GM23338 (cell line): Measurements from ENCODE around the gene DPYD. TPM values are rescaled to one million over a fixed set of nuclear protein-coding genes. Genes with fewer than 3 reads are reported as not detected.
A peak's percentile ranks its signal among the peaks of the same experiment; 100 is the strongest.

Experiments used
- ATAC-seq: fragments of 200-7000 bp; cut with Tn5 transposase; 3 replicates; pipeline ENCODE4 v1.9.1; 2020
- DNase-seq: peaks from one replicate; pipeline ENCODE4 v3.0.0-alpha.2; 2015; ENCODE audit warnings: low spot score
- H2AFZ ChIP-seq: fragments of 200-600 bp; sonication (generic); 2 replicates; pipeline ENCODE4 v1.8.0; 2016; ENCODE audit warnings: antibody characterized with exemption, mild to moderate bottlenecking, moderate library complexity
- H3F3A ChIP-seq: fragments of 200-600 bp; sonication (generic); replicated peaks from 2 replicates; pipeline ENCODE4 v1.8.0; 2017; ENCODE audit warnings: antibody characterized with exemption, mixed run types, low read depth
- H3K27ac ChIP-seq: fragments of 200-600 bp; sonication (generic); 2 replicates; pipeline ENCODE4 v1.6.1; 2016; ENCODE audit warnings: low read depth
- H3K27me3 ChIP-seq: fragments of 200-600 bp; sonication (generic); 2 replicates; pipeline ENCODE4 v1.8.0; 2016; ENCODE audit warnings: mild to moderate bottlenecking, mixed run types, moderate library complexity; ENCODE audit not compliant: insufficient read depth
- H3K36me3 ChIP-seq: fragments of 200-600 bp; sonication (generic); 2 replicates; pipeline ENCODE4 v1.8.0; 2016; ENCODE audit warnings: mild to moderate bottlenecking; ENCODE audit not compliant: insufficient read depth
- H3K4me1 ChIP-seq: fragments of 200-600 bp; sonication (generic); 2 replicates; pipeline ENCODE4 v1.8.0; 2016; ENCODE audit warnings: mild to moderate bottlenecking, moderate library complexity; ENCODE audit not compliant: insufficient read depth
- H3K4me2 ChIP-seq: fragments of 200-600 bp; sonication (generic); 2 replicates; pipeline ENCODE4 v1.7.1; 2017; ENCODE audit warnings: mixed run types
- H3K4me3 ChIP-seq: fragments of 200-600 bp; sonication (generic); 2 replicates; pipeline ENCODE4 v1.6.1; 2016; ENCODE audit warnings: mixed run types
- H3K79me2 ChIP-seq: fragments of 200-600 bp; sonication (generic); replicated peaks from 2 replicates; pipeline ENCODE4 v1.8.0; 2017; ENCODE audit warnings: mild to moderate bottlenecking; ENCODE audit not compliant: insufficient read depth
- H3K9me2 ChIP-seq: fragments of 200-600 bp; sonication (generic); 2 replicates; pipeline ENCODE4 v1.8.0; 2017; ENCODE audit not compliant: insufficient read depth
- H4K20me1 ChIP-seq: fragments of 200-600 bp; sonication (generic); replicated peaks from 2 replicates; pipeline ENCODE4 v1.8.0; 2017; ENCODE audit warnings: mild to moderate bottlenecking; ENCODE audit not compliant: insufficient read depth
- H3K27ac Mint-ChIP-seq: 2 replicates; pipeline ENCODE4 v1.8.0; 2020; ENCODE audit warnings: inconsistent platforms, mild to moderate bottlenecking, moderate library complexity, mixed read lengths
- H3K27me3 Mint-ChIP-seq: 3 replicates; pipeline ENCODE4 v1.8.0; 2022; ENCODE audit warnings: low read depth, mild to moderate bottlenecking, moderate library complexity, mixed read lengths, inconsistent platforms; ENCODE audit not compliant: insufficient read depth, poor library complexity
- H3K36me3 Mint-ChIP-seq: 3 replicates; pipeline ENCODE4 v1.8.0; 2021; ENCODE audit warnings: low read depth, mild to moderate bottlenecking, inconsistent platforms, moderate library complexity, mixed read lengths
- H3K4me1 Mint-ChIP-seq: 3 replicates; pipeline ENCODE4 v1.8.0; 2020; ENCODE audit warnings: mild to moderate bottlenecking, inconsistent platforms, mixed read lengths
- H3K4me3 Mint-ChIP-seq: 3 replicates; pipeline ENCODE4 v1.8.0; 2021; ENCODE audit warnings: moderate library complexity, mild to moderate bottlenecking, inconsistent platforms, mixed read lengths
- H3K9me3 Mint-ChIP-seq: 3 replicates; pipeline ENCODE4 v1.8.0; 2020; ENCODE audit warnings: moderate library complexity, mild to moderate bottlenecking, inconsistent platforms, mixed read lengths
- CREB1 ChIP-seq: fragments of 250-450 bp; sonication (Bioruptor Pico); IDR thresholded peaks from 2 replicates; pipeline ENCODE4 v1.5.0; 2020; ENCODE audit warnings: low read depth, mild to moderate bottlenecking, moderate library complexity
- EZH2 ChIP-seq: fragments of 200-600 bp; sonication (generic); IDR thresholded peaks from one replicate; pipeline ENCODE4 v1.8.0; 2017; ENCODE audit warnings: antibody characterized with exemption, mild to moderate bottlenecking, low read depth; ENCODE audit not compliant: unreplicated experiment
- EZH2phosphoT487 ChIP-seq: fragments of 200-600 bp; sonication (generic); IDR thresholded peaks from one replicate; pipeline ENCODE4 v1.8.1; 2018; ENCODE audit warnings: antibody characterized with exemption; ENCODE audit not compliant: unreplicated experiment
- JUNB ChIP-seq: IDR thresholded peaks from one replicate; pipeline ENCODE4 v1.6.1; 2016; ENCODE audit warnings: antibody characterized with exemption; ENCODE audit not compliant: unreplicated experiment
- POLR2AphosphoS5 ChIP-seq: IDR thresholded peaks from 2 replicates; pipeline ENCODE4 v1.6.1; 2016; ENCODE audit warnings: antibody characterized with exemption, low read depth
- REST ChIP-seq: IDR thresholded peaks from one replicate; pipeline ENCODE4 v1.6.1; 2018; ENCODE audit warnings: antibody characterized with exemption; ENCODE audit not compliant: unreplicated experiment
- STAT1 ChIP-seq: IDR thresholded peaks from one replicate; pipeline ENCODE4 v1.6.1; 2016; ENCODE audit warnings: antibody characterized with exemption; ENCODE audit not compliant: unreplicated experiment
- ZNF331 ChIP-seq: fragments of 250-450 bp; sonication (Bioruptor Pico); IDR thresholded peaks from 2 replicates; pipeline ENCODE4 v1.5.0; 2020; ENCODE audit warnings: low read depth, mild to moderate bottlenecking, moderate library complexity
- polyA plus RNA-seq: library from polyadenylated mRNA; unstranded; fragments of >200 nt; fragmentation: Nextera tagmentation; extraction: Ambion mirVana; gene quantifications from 2 replicates; pipeline ENCODE4 v1.2.1, GENCODE V29; 2016
- total RNA-seq: library from RNA; depleted of rRNA; stranded (reverse); fragments of >200 nt; shearing (Covaris generic); gene quantifications from 2 replicates; pipeline ENCODE4 v1.2.3, GENCODE V29; 2014
- TF ChIP-seq, protein P1 (sequence below), 2 experiments: fragments of 200-600 bp in 1 of 2; sonication (generic) in 1 of 2; conservative IDR thresholded peaks; 2 replicates each; pipeline versions ENCODE4 v1.5.1 to v1.6.1; 2016 to 2017; ENCODE audit warnings: antibody characterized with exemption in 2 of 2, low read depth in 2 of 2, mild to moderate bottlenecking in 2 of 2, moderate library complexity in 1 of 2

Gene DPYD
- total and polyA plus RNA-seq, 2 experiments from 2014 or later = 0.50 to 1.6 TPM

DNA sequence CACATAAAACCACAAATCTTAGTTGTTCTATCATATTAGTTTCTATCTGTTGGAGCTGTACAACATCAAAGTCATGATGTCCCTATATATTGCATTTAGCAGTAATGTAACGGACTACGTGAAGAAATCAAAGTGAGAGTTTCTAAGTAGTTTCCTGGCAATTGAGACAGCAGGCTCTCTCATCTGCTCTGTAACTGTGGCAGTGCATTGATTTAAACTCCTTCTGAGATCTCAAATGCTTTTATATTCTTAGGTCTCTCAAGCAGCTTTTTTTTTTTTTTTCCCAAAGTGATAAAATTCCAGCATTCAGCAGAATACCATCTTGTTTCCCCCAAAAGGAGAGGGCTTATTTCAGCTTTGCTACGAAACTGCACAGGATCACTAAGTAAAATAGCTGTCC is 719.2 kb downstream of the DPYD start:
- H3K9me3 Mint-ChIP-seq = no peaks in the 10 kb centered on the region
- Histone ChIP-seq H3K36me3 (no peaks in the 10 kb centered on the region), H3K27ac (no peak overlapping the region), H3K27me3 (no peaks in the 10 kb centered on the region), H4K20me1 (no peaks in the 10 kb centered on the region), H3K4me1 (peaks cover 15% of the 10 kb centered on the region; the same call in 1 of the 2 replicates), H2AFZ (no peak overlapping the region), H3K4me3 (no peak overlapping the region), H3K79me2 (no peaks in the 10 kb centered on the region), H3F3A (no peaks in the 10 kb centered on the region), H3K4me2 (no peak overlapping the region), H3K9me2 (no peaks in the 10 kb centered on the region)
- H3K4me3 Mint-ChIP-seq = no peak overlapping the region
- no peaks in the 10 kb centered on the region for H3K36me3 Mint-ChIP-seq
- H3K4me1 Mint-ChIP-seq = peaks cover 24% of the 10 kb centered on the region
- no peak overlapping the region for H3K27ac Mint-ChIP-seq
- TF ChIP-seq POLR2AphosphoS5 (no peak), REST (no peak), CREB1 (CRISPR knock-in tag) (no peak)
- TF ChIP-seq, protein P1, sequence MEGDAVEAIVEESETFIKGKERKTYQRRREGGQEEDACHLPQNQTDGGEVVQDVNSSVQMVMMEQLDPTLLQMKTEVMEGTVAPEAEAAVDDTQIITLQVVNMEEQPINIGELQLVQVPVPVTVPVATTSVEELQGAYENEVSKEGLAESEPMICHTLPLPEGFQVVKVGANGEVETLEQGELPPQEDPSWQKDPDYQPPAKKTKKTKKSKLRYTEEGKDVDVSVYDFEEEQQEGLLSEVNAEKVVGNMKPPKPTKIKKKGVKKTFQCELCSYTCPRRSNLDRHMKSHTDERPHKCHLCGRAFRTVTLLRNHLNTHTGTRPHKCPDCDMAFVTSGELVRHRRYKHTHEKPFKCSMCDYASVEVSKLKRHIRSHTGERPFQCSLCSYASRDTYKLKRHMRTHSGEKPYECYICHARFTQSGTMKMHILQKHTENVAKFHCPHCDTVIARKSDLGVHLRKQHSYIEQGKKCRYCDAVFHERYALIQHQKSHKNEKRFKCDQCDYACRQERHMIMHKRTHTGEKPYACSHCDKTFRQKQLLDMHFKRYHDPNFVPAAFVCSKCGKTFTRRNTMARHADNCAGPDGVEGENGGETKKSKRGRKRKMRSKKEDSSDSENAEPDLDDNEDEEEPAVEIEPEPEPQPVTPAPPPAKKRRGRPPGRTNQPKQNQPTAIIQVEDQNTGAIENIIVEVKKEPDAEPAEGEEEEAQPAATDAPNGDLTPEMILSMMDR (conservative IDR thresholded peaks at IDR 0.05; ENCODE audit: low read depth in 2 of 2) = no peak
- no peak for DNase-seq
- ATAC-seq = no peak
- H3K27me3 Mint-ChIP-seq = no peaks in the 10 kb centered on the region

GRCh38 chr1:97200595-97200994 is 720.2 kb downstream of the DPYD start:
- H3K27me3 ChIP-seq = no peaks in the 10 kb centered on the region
- H4K20me1 ChIP-seq = no peaks in the 10 kb centered on the region
- no peaks in the 10 kb centered on the region for H3K79me2 ChIP-seq
- no peaks in the 10 kb centered on the region for H3K9me2 ChIP-seq
- DNase-seq (no peak), ATAC-seq (no peak)
- no peak overlapping the region for H2AFZ ChIP-seq
- Mint-ChIP-seq H3K9me3 (no peaks in the 10 kb centered on the region), H3K4me3 (no peak overlapping the region), H3K36me3 (no peaks in the 10 kb centered on the region), H3K4me1 (peaks cover 24% of the 10 kb centered on the region), H3K27ac (peak overlapping the region; percentile 82; the same call in 1 of the 2 replicates), H3K27me3 (no peaks in the 10 kb centered on the region)
- H3K4me2 ChIP-seq = no peak overlapping the region
- peaks cover 15% of the 10 kb centered on the region; the same call in 1 of the 2 replicates for H3K4me1 ChIP-seq
- H3K27ac ChIP-seq = no peak overlapping the region
- H3F3A ChIP-seq = no peaks in the 10 kb centered on the region
- no peaks in the 10 kb centered on the region for H3K36me3 ChIP-seq
- H3K4me3 ChIP-seq = no peak overlapping the region
- TF ChIP-seq ZNF331 (CRISPR knock-in tag) = no peak
- no peak for TF ChIP-seq EZH2phosphoT487
- no peak for TF ChIP-seq CREB1 (CRISPR knock-in tag)
- TF ChIP-seq STAT1 = no peak
- no peak for TF ChIP-seq JUNB
- no peak for TF ChIP-seq EZH2
- TF ChIP-seq, protein P1 (conservative IDR thresholded peaks at IDR 0.05; ENCODE audit: low read depth in 2 of 2) = no peak
